ENCODE measurements around the gene TOR2A. TPM values are rescaled to one million over a fixed set of nuclear protein-coding genes. Genes with fewer than 3 reads are reported as not detected.

TOR2A gene
- total and polyA plus RNA-seq, 2 experiments from 2014 or later, result 16.8 to 28.8 TPM

DNA sequence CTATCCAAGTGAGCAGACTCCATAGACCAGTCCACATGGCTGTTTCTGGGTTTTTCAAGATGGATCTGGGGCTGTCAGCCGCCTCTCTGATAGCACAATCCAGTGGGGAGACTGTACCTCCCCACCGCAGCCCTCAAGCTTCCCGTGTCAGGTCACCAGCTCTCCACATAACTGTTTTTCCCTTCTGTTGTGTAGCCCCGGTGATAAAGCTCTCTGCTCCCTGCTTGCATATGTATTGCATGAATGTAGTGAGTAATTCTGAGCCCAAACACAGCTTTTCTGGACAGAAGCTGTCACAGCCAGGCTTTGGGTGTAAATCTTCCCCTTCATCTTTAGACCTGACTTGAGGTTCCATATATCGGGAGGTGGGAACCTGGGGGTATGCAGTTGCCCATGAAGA is 51.4 kb downstream of the TOR2A start:
- TF ChIP-seq EZH2phosphoT487 (IDR thresholded peaks at IDR 0.05; ENCODE audit: low read depth, severe bottlenecking, unreplicated experiment) (no peak), EZH2 (IDR thresholded peaks at IDR 0.05; ENCODE audit: borderline replicate concordance) (no peak), CTCF (IDR thresholded peaks at IDR 0.05; ENCODE audit: poor library complexity) (no peak)
- Histone ChIP-seq H2AFZ (no peak overlapping the region), H3K27me3 (no peaks in the 10 kb centered on the region), H3K36me3 (replicated peaks; ENCODE audit: insufficient read depth, low read depth) (no peaks in the 10 kb centered on the region), H3K9me2 (replicated peaks; ENCODE audit: insufficient read depth) (no peaks in the 10 kb centered on the region), H3K27ac (no peak overlapping the region), H3K79me2 (no peaks in the 10 kb centered on the region), H4K20me1 (ENCODE audit: insufficient read depth, poor library complexity, severe bottlenecking) (no peaks in the 10 kb centered on the region), H3K4me3 (no peak overlapping the region), H3K4me2 (no peak overlapping the region), H3K9me3 (ENCODE audit: low read depth) (no peaks in the 10 kb centered on the region), H3K4me1 (ENCODE audit: insufficient read depth) (no peaks in the 10 kb centered on the region)
- DNase-seq (ENCODE audit: low spot score), result peak; percentile 23
- 86% methylated on average over 5 of the region's 5 CpGs for WGBS (ENCODE audit: low lambda C conversion rate, missing lambda C conversion rate)

DNA sequence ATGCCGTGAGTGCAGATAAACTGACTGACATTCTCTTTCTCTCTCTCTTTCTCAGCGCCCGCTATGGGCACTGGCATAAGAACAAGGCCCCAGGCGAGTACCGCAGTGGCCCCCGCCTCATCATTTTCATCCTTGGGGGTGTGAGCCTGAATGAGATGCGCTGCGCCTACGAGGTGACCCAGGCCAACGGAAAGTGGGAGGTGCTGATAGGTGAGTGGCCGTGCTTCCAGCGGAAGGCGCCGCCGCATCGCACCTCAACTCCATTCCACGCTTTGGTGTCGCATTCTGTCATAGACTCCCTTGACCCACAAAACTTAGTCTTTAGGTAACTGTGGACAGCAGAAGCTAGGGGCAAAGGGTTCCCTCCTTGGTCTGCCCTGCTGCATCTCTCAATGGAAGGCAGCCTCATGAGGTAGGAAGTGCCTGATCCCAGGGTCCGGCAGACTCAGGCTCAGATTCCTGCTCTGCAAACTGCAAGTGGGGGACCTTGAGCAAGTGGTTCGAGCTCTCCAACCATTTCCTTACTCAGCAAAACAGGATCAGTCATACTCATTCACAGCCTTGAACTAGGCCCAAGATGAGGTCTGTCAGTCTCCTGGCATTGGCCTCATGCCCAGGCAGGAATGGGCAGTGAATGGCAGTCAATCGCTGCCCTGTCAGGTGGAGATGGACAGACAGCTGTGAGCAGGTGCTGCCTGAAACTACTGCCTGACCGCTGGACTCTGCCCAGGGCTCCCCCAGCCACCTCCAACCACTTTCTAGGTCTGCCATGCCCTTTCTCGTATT is 52.5 kb downstream of the TOR2A start:
- WGBS (ENCODE audit: low lambda C conversion rate, missing lambda C conversion rate), result 95% methylated on average over 23 of the region's 23 CpGs
- TF ChIP-seq CTCF (IDR thresholded peaks at IDR 0.05; ENCODE audit: poor library complexity) (no peak), EZH2 (IDR thresholded peaks at IDR 0.05; ENCODE audit: borderline replicate concordance) (no peak), EZH2phosphoT487 (IDR thresholded peaks at IDR 0.05; ENCODE audit: low read depth, severe bottlenecking, unreplicated experiment) (no peak)
- no peaks in the 10 kb centered on the region for H3K79me2 ChIP-seq
- no peak overlapping the region for H3K4me3 ChIP-seq
- no peak for DNase-seq (ENCODE audit: low spot score)
- no peaks in the 10 kb centered on the region for H4K20me1 ChIP-seq (ENCODE audit: insufficient read depth, poor library complexity, severe bottlenecking)
- no peaks in the 10 kb centered on the region for H3K27me3 ChIP-seq
- no peak overlapping the region for H3K27ac ChIP-seq
- no peaks in the 10 kb centered on the region for H3K36me3 ChIP-seq (replicated peaks; ENCODE audit: insufficient read depth, low read depth)
- no peaks in the 10 kb centered on the region for H3K9me2 ChIP-seq (replicated peaks; ENCODE audit: insufficient read depth)
- H3K4me1 ChIP-seq (ENCODE audit: insufficient read depth), result no peaks in the 10 kb centered on the region
- no peaks in the 10 kb centered on the region for H3K9me3 ChIP-seq (ENCODE audit: low read depth)
- H3K4me2 ChIP-seq, result no peak overlapping the region
- H2AFZ ChIP-seq, result no peak overlapping the region

Other genes starting within 250 kb of the TOR2A start
- gene STXBP1, start 123.0 kb downstream of the TOR2A start, total RNA-seq, result 10.7 and 27.6 TPM in 2 replicates
- gene STXBP1, start 123.0 kb downstream of the TOR2A start, polyA plus RNA-seq, result 18.0 and 22.6 TPM in 2 replicates
- gene CFAP157, start 28.3 kb downstream of the TOR2A start, total RNA-seq, result not detected in 2 replicates
- 0.15 and 0.51 TPM in 2 replicates for gene CFAP157, start 28.3 kb downstream of the TOR2A start, polyA plus RNA-seq
- gene PTRH1, start 19.6 kb downstream of the TOR2A start, total RNA-seq, result 9.8 and 13.5 TPM in 2 replicates
- 24.5 and 25.9 TPM in 2 replicates for gene PTRH1, start 19.6 kb downstream of the TOR2A start, polyA plus RNA-seq
- gene TTC16, start 19.2 kb downstream of the TOR2A start, total RNA-seq, result 0.24 TPM in 1 of 2 replicates, not detected in the other
- not detected in 2 replicates for gene TTC16, start 19.2 kb downstream of the TOR2A start, polyA plus RNA-seq
- 0.23 and 0.96 TPM in 2 replicates for gene SH2D3C, start 43.4 kb upstream of the TOR2A start, total RNA-seq
- gene SH2D3C, start 43.4 kb upstream of the TOR2A start, polyA plus RNA-seq, result 0.89 and 2.2 TPM in 2 replicates
- gene CDK9, start 50.7 kb upstream of the TOR2A start, total RNA-seq, result 53.5 and 84.6 TPM in 2 replicates
- gene CDK9, start 50.7 kb upstream of the TOR2A start, polyA plus RNA-seq, result 91.4 and 92.3 TPM in 2 replicates
- gene FPGS, start 67.6 kb upstream of the TOR2A start, total RNA-seq, result 27.4 and 30.9 TPM in 2 replicates
- 48.5 and 52.2 TPM in 2 replicates for gene FPGS, start 67.6 kb upstream of the TOR2A start, polyA plus RNA-seq
- gene ENG, start 119.4 kb upstream of the TOR2A start, total RNA-seq, result 3.2 and 6.8 TPM in 2 replicates
- 19.4 and 21.2 TPM in 2 replicates for gene ENG, start 119.4 kb upstream of the TOR2A start, polyA plus RNA-seq
- gene AK1, start 142.4 kb upstream of the TOR2A start, total RNA-seq, result 28.3 and 39.8 TPM in 2 replicates
- gene AK1, start 142.4 kb upstream of the TOR2A start, polyA plus RNA-seq, result 85.9 and 91.3 TPM in 2 replicates
- 31.8 and 37.3 TPM in 2 replicates for gene ST6GALNAC6, start 164.3 kb upstream of the TOR2A start, total RNA-seq
- 47.7 and 61.2 TPM in 2 replicates for gene ST6GALNAC6, start 164.3 kb upstream of the TOR2A start, polyA plus RNA-seq
- 13.2 and 14.6 TPM in 2 replicates for gene ST6GALNAC4, start 181.7 kb upstream of the TOR2A start, total RNA-seq
- gene ST6GALNAC4, start 181.7 kb upstream of the TOR2A start, polyA plus RNA-seq, result 14.3 and 15.2 TPM in 2 replicates
- 1.6 and 3.7 TPM in 2 replicates for gene PIP5KL1, start 195.5 kb upstream of the TOR2A start, total RNA-seq
- gene PIP5KL1, start 195.5 kb upstream of the TOR2A start, polyA plus RNA-seq, result 1.4 and 2.5 TPM in 2 replicates
- 19.2 and 22.4 TPM in 2 replicates for gene DPM2, start 202.6 kb upstream of the TOR2A start, total RNA-seq
- 57.1 and 61.9 TPM in 2 replicates for gene DPM2, start 202.6 kb upstream of the TOR2A start, polyA plus RNA-seq
- gene EEIG1, start 245.7 kb upstream of the TOR2A start, total RNA-seq, result 38.1 and 47.9 TPM in 2 replicates
- gene EEIG1, start 245.7 kb upstream of the TOR2A start, polyA plus RNA-seq, result 43.6 and 44.1 TPM in 2 replicates

Measured in hepatocyte (in vitro differentiated cells).